ENCODE results near the gene FOXP1. TPM values are rescaled to one million over a fixed set of nuclear protein-coding genes. Genes with fewer than 3 reads are reported as not detected.

FOXP1 gene
- total and polyA plus RNA-seq, 2 donors (not counting 1 experiment from before 2014, with no cell fraction given) = 70.3 to 101 TPM

GRCh38 chr3:71502066-71502625 lies 81.4 kb downstream of the FOXP1 start:
- no peak overlapping the region for H3K4me2 ChIP-seq (ENCODE audit: extremely low read depth, insufficient read depth, low read length)
- no peak for DNase-seq (ENCODE audit: low read depth in 2 of 2)
- H3K27me3 ChIP-seq (ENCODE audit: control insufficient read depth, insufficient read depth, low read length) = no peaks in the 10 kb centered on the region
- H3K9ac ChIP-seq (ENCODE audit: insufficient read depth, low read length) = no peak overlapping the region
- no peaks in the 10 kb centered on the region for H3K79me2 ChIP-seq (ENCODE audit: control insufficient read depth, insufficient read depth, low read length)
- no peak overlapping the region for H3K4me3 ChIP-seq (replicated peaks in 1 of 4; ENCODE audit: control extremely low read depth in 1 of 4, insufficient read depth in 1 of 4, low read depth in 3 of 4, low read length in 4 of 4)
- H3K9me3 ChIP-seq (ENCODE audit: control insufficient read depth, insufficient read depth, low read depth, low read length) = no peaks in the 10 kb centered on the region
- no peaks in the 10 kb centered on the region for H4K20me1 ChIP-seq (ENCODE audit: control insufficient read depth, extremely low read depth, insufficient read depth, low read length)
- H2AFZ ChIP-seq (ENCODE audit: low read length) = no peak overlapping the region
- no peak for TF ChIP-seq CTCF (conservative IDR thresholded peaks at IDR 0.05 in 1 of 2, IDR thresholded peaks at IDR 0.05 in 1 of 2; ENCODE audit: low read depth in 1 of 2, low read length in 2 of 2)
- TF ChIP-seq EZH2 (IDR thresholded peaks at IDR 0.05; ENCODE audit: low read length, missing control alignments) = no peak
- H3K36me3 ChIP-seq (ENCODE audit: control insufficient read depth, insufficient read depth, low read length) = no peaks in the 10 kb centered on the region
- peaks cover 9% of the 10 kb centered on the region for H3K4me1 ChIP-seq (ENCODE audit: control insufficient read depth, extremely low read depth, insufficient read depth, low read length)
- H3K27ac ChIP-seq (ENCODE audit: insufficient read depth, low read length) = no peak overlapping the region

GRCh38 chr3:71500696-71501095 lies 82.8 kb downstream of the FOXP1 start:
- H3K4me1 ChIP-seq (ENCODE audit: control insufficient read depth, extremely low read depth, insufficient read depth, low read length) = peaks cover 16% of the 10 kb centered on the region
- DNase-seq (ENCODE audit: low read depth in 2 of 2) = no peak
- H3K4me3 ChIP-seq (replicated peaks in 1 of 4; ENCODE audit: control extremely low read depth in 1 of 4, insufficient read depth in 1 of 4, low read depth in 3 of 4, low read length in 4 of 4) = no peak overlapping the region
- H3K9me3 ChIP-seq (ENCODE audit: control insufficient read depth, insufficient read depth, low read depth, low read length) = no peaks in the 10 kb centered on the region
- no peak overlapping the region for H3K9ac ChIP-seq (ENCODE audit: insufficient read depth, low read length)
- H2AFZ ChIP-seq (ENCODE audit: low read length) = no peak overlapping the region
- no peak overlapping the region for H3K27ac ChIP-seq (ENCODE audit: insufficient read depth, low read length)
- no peaks in the 10 kb centered on the region for H3K27me3 ChIP-seq (ENCODE audit: control insufficient read depth, insufficient read depth, low read length)
- no peaks in the 10 kb centered on the region for H3K79me2 ChIP-seq (ENCODE audit: control insufficient read depth, insufficient read depth, low read length)
- no peak overlapping the region for H3K4me2 ChIP-seq (ENCODE audit: extremely low read depth, insufficient read depth, low read length)
- no peak for TF ChIP-seq CTCF (conservative IDR thresholded peaks at IDR 0.05 in 1 of 2, IDR thresholded peaks at IDR 0.05 in 1 of 2; ENCODE audit: low read depth in 1 of 2, low read length in 2 of 2)
- no peak for TF ChIP-seq EZH2 (IDR thresholded peaks at IDR 0.05; ENCODE audit: low read length, missing control alignments)
- H3K36me3 ChIP-seq (ENCODE audit: control insufficient read depth, insufficient read depth, low read length) = no peaks in the 10 kb centered on the region
- H4K20me1 ChIP-seq (ENCODE audit: control insufficient read depth, extremely low read depth, insufficient read depth, low read length) = no peaks in the 10 kb centered on the region

- H3K27me3 ChIP-seq (ENCODE audit: control insufficient read depth, insufficient read depth, low read length) = no peaks in the 10 kb centered on the region
- H2AFZ ChIP-seq (ENCODE audit: low read length) = no peak overlapping the region
- no peaks in the 10 kb centered on the region for H3K9me3 ChIP-seq (ENCODE audit: control insufficient read depth, insufficient read depth, low read depth, low read length)
- DNase-seq (ENCODE audit: low read depth in 2 of 2) = no peak
- no peaks in the 10 kb centered on the region for H4K20me1 ChIP-seq (ENCODE audit: control insufficient read depth, extremely low read depth, insufficient read depth, low read length)
- H3K4me1 ChIP-seq (ENCODE audit: control insufficient read depth, extremely low read depth, insufficient read depth, low read length) = peaks cover 12% of the 10 kb centered on the region
- H3K79me2 ChIP-seq (ENCODE audit: control insufficient read depth, insufficient read depth, low read length) = no peaks in the 10 kb centered on the region
- no peak overlapping the region for H3K27ac ChIP-seq (ENCODE audit: insufficient read depth, low read length)
- no peaks in the 10 kb centered on the region for H3K36me3 ChIP-seq (ENCODE audit: control insufficient read depth, insufficient read depth, low read length)
- no peak overlapping the region for H3K4me2 ChIP-seq (ENCODE audit: extremely low read depth, insufficient read depth, low read length)
- H3K4me3 ChIP-seq (replicated peaks in 1 of 4; ENCODE audit: control extremely low read depth in 1 of 4, insufficient read depth in 1 of 4, low read depth in 3 of 4, low read length in 4 of 4) = no peak overlapping the region
- no peak overlapping the region for H3K9ac ChIP-seq (ENCODE audit: insufficient read depth, low read length)
- TF ChIP-seq CTCF (conservative IDR thresholded peaks at IDR 0.05 in 1 of 2, IDR thresholded peaks at IDR 0.05 in 1 of 2; ENCODE audit: low read depth in 1 of 2, low read length in 2 of 2) (no peak), EZH2 (IDR thresholded peaks at IDR 0.05; ENCODE audit: low read length, missing control alignments) (no peak)
These were observed 84.2 kb downstream of the FOXP1 start for GRCh38 chr3:71499227-71499876.

Data from fibroblast of lung (primary cell).